Muscle of back (tissue), 13 donors: Measurements from ENCODE around the gene C3orf33. TPM values are rescaled to one million over a fixed set of nuclear protein-coding genes. Genes with fewer than 3 reads are reported as not detected.
A peak's percentile ranks its signal among the peaks of the same experiment; 100 is the strongest.
"Not testable (repeated sequence)": the region's sequence is repeated elsewhere in the genome, so short reads cannot be mapped to it uniquely, and the experiment has no call there.

Experiments used
- DNase-seq, 3 donors: peaks; one replicate each; pipeline versions ENCODE4 v3.0.0 to v3.0.0-alpha.2; 2013
- long read RNA-seq, 9 donors: transcript quantifications; one replicate each; lab custom pipeline, GENCODE V29; 2026
- polyA plus RNA-seq, 10 donors: library from polyadenylated mRNA; unstranded; fragments of 120-200 nt; gene quantifications; one replicate each; pipeline ENCODE4 v1.2.1, GENCODE V29; 2013; ENCODE audit not compliant: insufficient read length in 10 of 10

The C3orf33 gene, protein sequence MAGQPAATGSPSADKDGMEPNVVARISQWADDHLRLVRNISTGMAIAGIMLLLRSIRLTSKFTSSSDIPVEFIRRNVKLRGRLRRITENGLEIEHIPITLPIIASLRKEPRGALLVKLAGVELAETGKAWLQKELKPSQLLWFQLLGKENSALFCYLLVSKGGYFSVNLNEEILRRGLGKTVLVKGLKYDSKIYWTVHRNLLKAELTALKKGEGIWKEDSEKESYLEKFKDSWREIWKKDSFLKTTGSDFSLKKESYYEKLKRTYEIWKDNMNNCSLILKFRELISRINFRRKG
- polyA plus RNA-seq: 1 to 10 TPM; 2.7 to 5.6 (median 3.6) TPM
- long read RNA-seq, donor 1, partial matches to known transcripts: 0 of 1 reads
- long read RNA-seq, donor 1, other reads (novel, unspliced or antisense): 0 of 1 reads
- long read RNA-seq, donor 2, partial matches to known transcripts: 0 of 1 reads
- long read RNA-seq, donor 2, other reads (novel, unspliced or antisense): 0 of 1 reads
- long read RNA-seq, donor 3: 0 reads
- long read RNA-seq, donor 4, partial matches to known transcripts: 0 of 2 reads
- long read RNA-seq, donor 4, other reads (novel, unspliced or antisense): 0 of 2 reads
- long read RNA-seq, donor 5, partial matches to known transcripts: 0 of 2 reads
- long read RNA-seq, donor 5, other reads (novel, unspliced or antisense): 0 of 2 reads
- long read RNA-seq, donor 6, partial matches to known transcripts: 0 of 4 reads
- long read RNA-seq, donor 6, other reads (novel, unspliced or antisense): 0 of 4 reads
- long read RNA-seq, donor 7, partial matches to known transcripts: 0 of 1 reads
- long read RNA-seq, donor 7, other reads (novel, unspliced or antisense): 0 of 1 reads
- long read RNA-seq, donor 8, partial matches to known transcripts: 0 of 1 reads
- long read RNA-seq, donor 8, other reads (novel, unspliced or antisense): 0 of 1 reads
- long read RNA-seq, donor 9: 0 reads

DNA sequence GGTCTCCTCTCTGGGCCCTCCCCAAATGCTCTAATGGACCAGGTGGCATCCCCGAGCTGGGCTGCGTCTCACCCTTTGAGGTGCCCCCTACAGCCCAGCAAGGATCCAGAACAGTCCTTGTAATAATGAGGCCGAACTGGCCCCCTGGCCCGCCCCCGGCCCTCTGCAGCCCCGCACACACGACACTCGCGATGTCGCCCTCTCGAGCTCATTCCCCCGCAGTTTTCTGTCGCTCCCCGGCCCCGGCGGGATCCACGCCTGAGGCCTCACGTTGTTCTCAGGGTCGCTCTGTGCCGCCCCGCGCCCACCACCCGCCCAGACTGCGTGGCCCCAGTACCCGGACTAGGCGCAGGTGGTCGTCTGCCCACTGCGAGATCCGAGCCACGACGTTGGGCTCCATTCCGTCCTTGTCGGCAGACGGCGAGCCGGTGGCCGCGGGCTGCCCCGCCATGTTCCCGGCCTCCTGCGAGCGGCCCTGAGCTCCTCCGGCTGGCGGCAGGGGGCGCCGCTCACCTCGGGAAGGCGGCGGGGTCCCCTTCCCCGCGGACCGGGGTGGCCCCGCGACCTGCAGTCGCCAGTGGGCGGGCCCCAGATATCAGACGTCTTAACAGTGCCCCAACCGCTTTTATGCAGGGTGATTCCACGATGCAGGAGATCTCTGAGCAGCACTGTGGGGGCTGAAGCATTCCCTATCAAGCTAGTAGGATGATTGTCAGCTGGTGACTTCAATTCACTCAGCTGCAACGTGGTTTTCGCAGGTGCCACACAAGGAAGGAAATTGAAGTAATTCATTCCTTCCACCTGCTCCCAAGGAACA, at the start of gene C3orf33:
Gene C3orf33, minus strand, starts transcription at position 477 of the 817 bp plus-strand sequence. Its CDS starts 26 bp downstream, at position 451.
- DNase-seq: peak; percentile 51 to 92 (median 73)

DNA sequence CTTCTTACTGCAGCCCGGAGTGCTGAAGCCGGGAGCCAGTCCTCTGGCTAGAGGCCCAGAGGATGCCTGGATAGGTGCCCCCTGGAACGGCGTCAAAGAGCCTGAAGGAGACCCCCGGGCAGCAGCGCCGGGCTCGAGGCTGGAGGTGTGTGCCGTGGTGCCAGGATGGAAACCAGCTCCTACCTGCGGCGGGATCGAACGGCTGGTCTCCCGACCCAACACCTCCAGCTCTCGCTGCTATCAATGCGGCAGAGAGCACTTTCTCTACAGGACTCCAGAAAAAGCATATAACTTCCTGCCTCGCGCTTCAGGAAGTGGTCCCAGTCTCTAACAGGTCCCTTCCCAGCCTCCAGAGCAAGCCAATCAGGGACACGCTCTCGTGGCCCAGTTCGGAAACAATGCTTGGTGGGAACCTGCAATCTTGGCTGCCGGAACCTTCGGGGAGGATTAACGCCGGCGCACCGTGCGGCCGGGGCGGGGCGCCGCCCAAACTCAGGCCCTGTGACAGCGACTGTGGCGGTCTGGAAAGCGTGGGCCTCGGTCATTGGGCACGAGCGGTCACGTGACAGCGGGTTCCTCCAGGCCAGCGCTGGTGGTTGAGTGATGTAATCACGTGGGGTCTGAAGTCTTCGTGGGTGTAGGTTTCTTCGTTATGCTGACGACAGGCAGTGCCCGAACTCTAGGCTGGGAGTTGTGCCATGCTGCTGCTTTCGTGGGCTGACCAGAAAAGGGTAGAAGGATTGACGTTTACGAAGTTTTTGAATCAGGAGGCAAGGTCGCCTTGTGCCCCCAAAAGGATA, 48.3 kb upstream of the C3orf33 start, which contains the start of gene SLC33A1:
Gene SLC33A1, minus strand, starts transcription at position 287 of the 800 bp plus-strand sequence. CDS start 430 bp downstream, outside the sequence.
- DNase-seq: peak; percentile 99 to 100 (median 99)

DNA sequence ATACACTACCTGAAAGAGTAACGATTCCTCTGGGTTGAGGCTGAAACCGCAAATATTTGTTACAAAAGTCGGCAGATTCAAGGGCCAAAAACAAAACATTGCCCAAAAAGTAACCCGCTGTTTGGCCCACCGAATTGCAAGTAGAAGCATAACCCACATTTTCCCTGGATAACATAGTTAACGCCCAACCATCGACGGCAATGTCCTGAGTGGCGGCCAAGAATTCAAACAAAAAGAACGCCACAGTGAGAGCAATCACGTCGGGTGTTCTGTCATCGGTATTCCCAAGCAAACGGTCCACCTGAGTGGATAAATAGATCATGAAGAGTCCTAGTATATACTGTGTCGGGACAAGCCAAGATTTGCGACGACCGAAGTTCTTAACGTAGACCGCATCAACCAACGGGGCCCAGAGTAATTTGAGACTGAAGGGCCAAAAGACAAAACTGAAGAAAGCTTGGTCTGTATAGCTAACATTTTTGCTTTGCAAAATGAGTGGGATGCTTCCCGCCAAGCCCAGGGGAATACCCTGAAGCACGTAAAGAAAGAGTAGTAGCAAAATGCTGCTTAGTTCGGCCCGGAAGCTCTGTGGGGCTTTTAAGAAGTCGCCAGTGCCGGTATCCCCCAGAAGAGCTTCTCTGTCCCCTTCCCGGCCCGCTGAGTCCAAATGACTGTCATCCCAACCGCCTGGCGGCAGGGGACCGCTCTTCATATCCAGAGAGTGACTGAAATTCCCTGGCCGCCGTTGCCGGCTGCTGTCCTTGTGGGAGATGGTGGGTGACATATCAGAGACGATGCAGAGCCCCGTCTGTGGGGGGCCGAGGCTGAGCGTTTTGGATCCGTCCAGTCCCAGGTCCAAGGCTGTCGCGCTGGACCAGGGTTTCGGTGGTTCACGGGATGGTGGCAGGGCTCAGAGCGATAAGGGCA, 47.4 kb upstream of the C3orf33 start:
- peak in 2 of 3 donors; percentile 16 to 44 for DNase-seq

DNA sequence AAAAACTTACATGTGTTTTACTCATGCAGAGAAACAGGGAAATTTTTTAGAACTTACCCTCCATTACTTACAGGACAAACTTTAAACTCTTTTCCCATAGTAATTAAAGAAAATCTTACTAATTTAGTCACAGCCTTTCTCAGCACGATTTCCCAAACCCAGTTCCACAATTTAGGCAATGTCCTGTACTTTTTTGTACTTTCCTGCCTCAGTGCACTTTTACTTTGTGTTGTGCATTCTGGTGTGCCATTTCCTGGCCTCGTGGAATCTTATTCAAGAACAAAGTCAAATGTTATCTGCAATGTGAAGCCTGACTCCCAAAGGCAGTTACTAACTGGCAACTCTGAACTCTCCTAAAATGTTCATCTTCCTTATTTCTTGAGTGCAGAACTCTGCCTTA, 46.3 kb upstream of the C3orf33 start:
- DNase-seq: no peak

DNA sequence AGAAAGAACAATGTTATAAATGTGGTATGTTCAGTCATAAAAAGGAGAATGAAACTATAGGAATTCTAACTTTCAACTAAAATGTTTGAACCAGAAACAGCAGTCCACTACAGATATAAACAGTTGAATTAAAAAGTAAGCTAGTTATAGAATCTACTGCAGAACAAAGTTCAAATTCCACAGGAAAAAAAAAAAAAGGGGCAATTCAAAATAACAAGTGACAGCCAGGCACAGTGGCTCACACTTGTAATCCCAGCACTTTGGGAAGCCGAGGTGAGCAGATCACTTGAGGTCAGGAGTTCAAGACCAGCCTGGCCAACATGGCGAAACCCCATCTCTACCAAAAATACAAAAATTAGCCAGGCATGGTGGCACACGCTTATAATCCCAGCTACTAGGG, 43.3 kb upstream of the C3orf33 start:
- DNase-seq: not testable (repeated sequence)

DNA sequence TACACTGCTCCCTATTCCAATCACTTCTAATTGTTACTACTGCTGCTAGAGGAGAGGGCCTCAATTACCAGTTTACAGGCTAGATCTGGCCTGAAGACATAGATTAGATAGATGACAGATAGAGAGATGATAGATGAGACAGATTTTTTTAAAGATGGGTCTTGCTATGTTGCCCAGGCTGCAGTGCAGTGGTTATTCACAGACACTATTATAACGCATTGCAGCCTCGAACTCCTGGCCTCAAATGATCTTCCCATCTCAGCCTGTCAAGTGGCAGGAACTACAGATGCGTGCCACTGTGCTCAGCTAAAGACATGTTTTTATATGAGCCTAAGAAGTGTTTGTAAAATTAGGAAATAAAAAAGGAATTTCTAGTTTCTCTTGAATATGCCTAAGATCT, 41.9 kb upstream of the C3orf33 start:
- DNase-seq: no peak

DNA sequence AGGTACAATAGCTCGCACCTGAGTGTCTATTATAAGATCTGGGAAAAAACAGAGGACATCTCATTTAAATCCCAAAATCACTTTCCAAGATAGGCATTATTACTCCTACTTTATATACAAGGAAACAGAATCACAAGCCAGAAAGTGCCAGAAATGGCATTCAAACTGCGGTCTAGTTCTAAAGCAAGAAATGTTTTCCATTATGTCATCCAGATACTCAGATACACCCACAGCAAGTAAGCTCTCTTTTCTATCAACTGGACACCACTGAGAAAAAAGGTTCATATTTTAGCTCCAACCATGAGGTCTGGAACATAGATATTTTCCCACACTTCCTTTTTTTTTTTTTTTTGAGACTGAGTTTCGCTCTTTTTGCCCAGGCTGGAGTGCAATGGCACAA, 40.0 kb upstream of the C3orf33 start:
- no peak for DNase-seq

DNA sequence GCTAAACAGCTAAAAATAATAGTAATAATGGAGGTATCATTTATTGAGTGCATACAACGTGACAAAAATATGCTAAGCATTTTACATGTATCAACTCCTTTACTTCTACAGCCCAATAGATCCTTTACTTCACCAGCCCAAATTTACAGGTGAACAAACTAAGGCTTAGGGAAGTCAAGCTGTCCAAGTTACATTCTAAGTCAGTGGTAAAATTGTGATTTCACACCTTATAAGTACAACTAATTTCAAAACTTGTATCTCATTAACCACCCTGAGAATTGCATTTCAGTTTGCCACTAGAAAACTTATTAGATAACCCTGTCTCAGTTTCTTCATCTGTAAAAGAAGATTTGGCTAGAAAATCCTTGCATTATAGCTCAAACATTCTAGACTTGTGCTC, 37.5 kb upstream of the C3orf33 start:
- DNase-seq: no peak

DNA sequence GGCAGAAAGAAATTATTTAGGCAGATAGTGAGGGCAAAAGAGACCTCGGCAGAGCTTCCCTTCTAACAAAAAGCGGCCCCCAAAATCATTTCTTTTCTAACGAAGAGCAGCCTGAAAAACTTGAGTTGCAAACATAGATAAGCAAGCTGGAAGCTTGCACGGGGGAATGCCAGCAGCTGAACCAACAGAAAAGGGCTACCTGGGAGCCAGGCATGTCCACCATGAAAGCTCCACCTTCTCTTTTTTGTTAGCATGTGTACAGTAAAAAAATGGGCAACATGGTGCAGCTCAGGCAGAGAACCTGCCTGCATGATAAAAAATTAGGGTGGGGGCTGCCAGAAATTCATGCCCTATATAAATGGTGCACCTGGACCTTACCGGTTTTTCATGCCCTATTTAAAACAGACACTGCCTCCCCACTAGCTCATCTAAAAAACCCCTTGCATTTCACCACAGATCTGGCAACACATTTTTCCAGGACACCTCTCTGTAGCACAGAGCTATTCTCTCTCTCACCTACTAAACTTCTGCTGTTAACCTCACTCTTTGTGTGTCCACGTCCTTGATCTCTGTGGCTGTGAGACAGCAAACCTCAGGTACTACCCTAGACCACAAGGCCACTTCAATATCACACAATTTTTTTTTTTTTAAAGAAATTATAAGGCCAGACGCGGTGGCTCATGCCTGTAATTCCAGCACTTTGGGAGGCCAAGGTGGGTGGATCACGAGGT, 29.4 kb upstream of the C3orf33 start:
- no peak for DNase-seq

DNA sequence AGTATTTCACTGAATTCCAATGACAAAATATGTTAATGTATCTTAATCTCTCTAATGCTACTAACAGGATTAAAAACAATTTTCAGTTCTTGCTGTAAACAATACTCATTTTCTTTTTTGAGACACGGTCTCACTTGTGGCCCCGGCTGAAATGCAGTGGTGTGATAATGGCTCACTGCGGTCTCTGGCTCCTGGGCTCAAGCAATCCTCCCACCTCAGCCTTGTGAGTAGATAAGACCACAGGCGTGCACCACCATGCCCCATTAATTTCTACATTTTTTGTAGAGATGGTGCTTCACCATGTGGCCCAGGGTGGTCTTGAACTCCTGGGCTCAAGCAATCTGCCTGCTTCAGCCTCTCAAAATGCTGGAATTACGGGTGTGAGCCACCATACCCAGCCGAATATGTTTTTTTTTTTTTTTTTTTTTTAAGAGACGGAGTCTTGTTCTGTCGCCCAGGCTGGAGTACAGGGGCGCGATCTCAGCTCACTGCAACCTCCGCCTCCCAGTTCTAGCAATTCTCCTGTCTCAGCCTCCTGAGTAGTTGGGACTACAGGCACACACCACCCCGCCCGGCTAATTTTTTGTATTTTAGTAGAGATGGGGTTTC, 22.5 kb upstream of the C3orf33 start:
- not testable (repeated sequence) for DNase-seq

DNA sequence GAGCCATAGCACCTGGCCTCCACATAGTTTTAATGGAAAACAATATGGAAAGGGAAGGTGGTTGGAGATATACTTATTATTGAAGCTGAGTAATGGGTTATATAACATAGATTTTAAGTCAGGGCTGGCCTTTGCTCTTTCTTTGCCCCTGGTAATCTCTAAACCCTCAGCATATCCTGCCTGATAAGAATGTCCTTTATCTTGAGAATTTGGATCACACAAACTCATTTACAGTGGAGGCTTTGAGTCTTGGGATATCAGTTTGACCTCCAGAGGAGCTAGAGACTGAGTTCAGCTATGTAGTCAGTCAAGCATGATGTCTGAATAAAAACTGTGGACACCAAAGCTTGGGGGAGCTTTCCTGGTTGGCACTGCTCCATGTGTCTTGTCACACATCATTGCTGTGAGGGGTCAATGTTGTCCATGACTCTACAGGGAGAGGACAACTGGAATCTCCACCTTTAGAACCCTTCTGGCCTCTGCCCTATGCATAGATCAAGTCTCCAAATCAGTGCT, 9.0 kb upstream of the C3orf33 start:
- DNase-seq: no peak

DNA sequence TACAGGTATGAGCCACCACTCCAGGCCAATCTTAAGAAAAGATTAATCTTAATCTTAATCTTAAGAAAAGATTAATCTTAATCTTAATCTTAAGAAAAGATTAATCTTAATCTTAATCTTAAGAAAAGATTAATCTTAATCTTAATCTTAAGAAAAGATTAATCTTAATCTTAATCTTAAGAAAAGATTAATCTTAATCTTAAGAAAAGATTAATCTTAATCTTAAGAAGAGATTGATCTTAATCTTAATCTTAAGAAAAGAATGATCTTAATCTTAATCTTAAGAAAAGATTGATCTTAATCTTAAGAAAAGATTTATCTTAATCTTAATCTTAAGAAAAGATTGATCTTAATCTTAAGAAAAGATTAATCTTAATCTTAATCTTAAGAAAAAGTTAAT, 7.1 kb upstream of the C3orf33 start:
- DNase-seq: not testable (repeated sequence)

DNA sequence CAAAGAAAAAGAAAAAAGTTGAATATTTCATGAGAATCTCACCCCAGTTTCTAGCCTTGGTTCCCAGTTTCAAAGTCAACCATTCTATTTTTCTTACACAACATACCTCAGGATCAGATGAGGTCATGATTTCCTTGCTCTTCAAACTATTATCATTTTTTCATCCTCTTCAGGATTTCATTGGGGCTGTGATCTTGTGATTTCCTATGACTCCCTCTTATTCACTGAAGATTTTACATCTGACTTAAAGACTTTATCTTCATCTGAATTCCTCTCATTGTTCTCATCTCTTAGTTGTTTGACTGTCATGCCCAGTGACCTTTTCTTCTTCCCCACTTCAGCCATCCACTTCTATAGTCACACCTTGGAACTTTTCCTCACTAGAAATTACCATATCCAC, 3.1 kb upstream of the C3orf33 start:
- DNase-seq: no peak

DNA sequence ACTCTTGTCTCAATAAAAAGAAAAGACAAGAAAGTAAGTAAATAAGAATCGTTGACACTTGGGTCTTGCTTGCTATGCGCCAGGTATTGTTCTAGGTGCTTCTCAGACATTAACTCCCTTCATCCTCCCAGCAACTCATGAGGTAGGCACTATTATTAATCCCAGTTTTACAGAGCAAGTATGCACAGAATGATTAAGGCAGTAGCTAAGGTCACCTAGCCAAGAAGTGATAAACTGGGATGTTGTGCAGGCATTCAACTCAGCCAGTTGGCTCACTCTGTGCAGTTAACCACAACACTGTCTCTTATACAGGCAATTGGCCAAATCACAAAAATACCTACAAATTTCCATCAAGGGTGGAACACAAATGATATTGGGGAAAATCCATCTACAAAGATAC, 1.7 kb upstream of the C3orf33 start:
- DNase-seq: no peak

DNA sequence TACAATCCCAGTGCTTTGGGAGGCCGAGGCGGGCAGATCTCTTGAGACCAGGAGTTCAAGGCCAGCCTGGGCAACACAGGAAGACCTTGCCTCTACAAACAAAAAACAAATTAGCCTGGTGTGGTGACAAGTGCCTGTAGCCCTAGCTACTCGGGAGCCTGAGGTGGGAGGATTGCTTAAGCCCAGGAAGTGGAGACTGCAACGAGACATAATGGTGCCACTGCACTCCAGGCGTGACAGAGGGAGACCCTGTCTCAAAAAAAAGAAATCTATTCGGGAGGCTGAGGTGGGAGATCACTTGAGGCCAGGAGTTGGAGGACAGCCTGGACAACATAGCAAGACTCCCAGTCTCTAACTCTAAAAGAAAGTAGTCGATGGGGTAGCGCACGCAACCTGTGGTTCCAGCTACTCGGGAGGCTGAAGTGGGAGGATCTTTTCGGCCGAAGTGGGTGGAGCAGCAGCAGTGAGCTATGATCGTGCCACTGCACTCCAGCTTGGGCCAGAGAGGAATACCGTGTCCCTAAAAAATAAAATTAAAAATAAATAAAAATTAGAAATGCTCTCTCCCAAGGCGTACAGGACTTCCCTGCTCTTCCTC, 775 bp downstream of the C3orf33 start:
- peak in 1 of 3 donors; percentile 6 for DNase-seq

DNA sequence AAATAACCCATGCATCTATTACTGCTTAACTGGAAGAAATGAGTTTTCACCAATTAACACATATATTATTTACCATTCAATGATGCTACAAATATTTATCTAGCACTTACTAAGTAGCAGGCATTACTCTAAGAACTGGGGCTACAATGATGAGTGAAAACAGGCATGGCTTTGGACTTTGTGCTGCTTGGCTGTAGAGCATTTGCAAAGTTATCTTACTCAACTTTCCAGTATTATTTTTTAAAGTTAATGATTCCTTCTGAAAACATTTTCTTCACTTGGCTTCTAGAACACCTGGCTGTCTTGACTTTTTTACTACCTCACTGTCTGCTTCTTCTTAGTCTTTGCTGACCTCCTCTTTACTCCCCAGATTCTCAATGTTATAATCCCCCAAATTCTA, 1.8 kb downstream of the C3orf33 start:
- DNase-seq: no peak

DNA sequence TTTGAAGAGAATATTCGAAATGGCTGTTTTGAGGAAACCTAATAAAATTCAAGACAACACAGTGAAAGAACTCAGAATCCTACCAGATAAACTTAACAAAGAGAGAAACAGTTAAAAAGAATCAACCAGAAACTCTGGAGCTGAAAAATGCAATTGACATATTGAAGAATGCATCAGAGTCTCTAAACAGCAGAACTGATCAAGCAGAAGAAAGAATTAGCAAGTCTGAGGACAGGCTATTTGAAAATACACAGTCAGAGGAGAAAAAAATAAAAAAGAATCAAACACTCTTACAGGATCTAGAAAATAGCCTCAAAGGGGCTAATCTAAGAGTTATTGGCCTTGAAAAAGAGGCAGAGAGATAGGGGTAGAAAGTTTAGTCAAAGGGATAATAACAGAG, 13.5 kb downstream of the C3orf33 start:
- no peak for DNase-seq

DNA sequence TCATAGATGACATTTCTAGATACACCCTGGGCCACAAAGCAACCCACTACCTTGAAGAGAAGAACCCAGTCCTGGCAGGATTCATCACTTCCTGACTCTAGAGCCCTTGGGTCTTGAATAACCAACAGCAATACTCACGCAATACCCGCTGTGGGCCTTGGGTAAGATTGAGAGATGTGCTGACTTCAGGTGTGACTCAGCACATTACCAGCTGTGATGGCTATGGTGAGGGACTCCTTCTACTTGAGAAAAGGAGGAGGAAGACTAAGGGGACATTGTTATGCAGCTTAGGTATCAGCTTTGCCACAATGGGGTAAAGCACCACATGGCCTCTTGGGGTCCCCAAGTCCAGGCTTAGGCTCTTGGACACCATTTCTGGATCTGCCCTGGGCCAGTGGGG, 14.9 kb downstream of the C3orf33 start:
- DNase-seq: no peak
